ENCODE data around the gene SRPX.

Gene SRPX, protein sequence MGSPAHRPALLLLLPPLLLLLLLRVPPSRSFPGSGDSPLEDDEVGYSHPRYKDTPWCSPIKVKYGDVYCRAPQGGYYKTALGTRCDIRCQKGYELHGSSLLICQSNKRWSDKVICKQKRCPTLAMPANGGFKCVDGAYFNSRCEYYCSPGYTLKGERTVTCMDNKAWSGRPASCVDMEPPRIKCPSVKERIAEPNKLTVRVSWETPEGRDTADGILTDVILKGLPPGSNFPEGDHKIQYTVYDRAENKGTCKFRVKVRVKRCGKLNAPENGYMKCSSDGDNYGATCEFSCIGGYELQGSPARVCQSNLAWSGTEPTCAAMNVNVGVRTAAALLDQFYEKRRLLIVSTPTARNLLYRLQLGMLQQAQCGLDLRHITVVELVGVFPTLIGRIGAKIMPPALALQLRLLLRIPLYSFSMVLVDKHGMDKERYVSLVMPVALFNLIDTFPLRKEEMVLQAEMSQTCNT

DNA sequence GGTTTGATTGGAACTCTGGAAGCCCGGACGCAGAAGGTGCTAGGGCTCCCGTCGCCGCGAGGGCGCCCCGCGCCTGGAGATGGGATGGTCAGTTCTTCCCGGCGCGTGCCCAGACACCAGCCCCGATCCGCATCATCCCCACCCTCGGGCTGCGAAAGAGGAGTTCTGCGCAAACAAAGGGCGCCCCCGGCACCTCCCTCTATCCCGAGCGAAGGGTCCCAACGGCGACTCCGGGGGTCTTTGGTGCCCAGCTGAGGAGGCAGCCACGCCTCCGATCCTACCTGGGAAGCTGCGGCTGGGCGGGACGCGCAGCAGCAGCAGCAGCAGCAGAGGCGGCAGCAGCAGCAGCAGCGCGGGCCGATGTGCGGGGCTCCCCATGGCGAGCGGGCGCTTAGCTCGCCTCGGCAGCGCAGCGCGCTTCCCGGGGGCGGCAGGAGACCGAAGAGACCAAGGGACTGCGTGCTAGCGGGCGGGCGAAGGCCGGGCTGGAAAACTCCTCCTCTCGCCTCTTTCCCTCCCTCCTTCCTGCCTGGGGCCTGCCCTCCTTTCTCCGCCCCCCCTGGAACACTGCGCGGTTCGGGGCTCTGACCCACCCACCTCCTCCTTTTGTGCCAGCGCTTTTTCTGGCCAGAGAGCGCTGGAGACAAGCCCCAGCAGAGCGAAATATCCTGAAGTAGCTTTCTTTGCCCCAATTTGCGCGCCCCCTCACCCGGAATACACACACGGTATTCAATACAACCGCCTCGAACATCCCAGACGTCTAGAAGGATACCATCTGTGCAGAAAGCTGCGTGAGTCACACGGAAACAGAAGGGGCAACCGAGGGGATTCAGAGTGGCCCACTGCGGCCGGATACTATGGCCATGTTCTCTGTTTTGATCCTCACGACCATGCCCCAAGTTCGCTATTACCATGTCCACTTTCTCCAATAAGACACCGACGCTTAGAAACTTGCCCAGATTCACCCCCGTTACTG, at the start of gene SRPX:
TSS of gene SRPX (minus strand) at position 457 of the 976 bp plus-strand sequence. CDS start at position 378, 79 bp downstream.
- in situ Hi-C loops (cut with MboI; ENCODE audit: low sequenced_read_pairs), result no loop called here

- in situ Hi-C loops (cut with MboI; ENCODE audit: low sequenced_read_pairs), result no loop called here
Observed at GRCh38 chrX:38268011-38268410, 47.3 kb upstream of the SRPX start.

- in situ Hi-C loops (cut with MboI; ENCODE audit: low sequenced_read_pairs), result no loop called here
Observed at GRCh38 chrX:38262715-38263620, 42.3 kb upstream of the SRPX start.

DNA sequence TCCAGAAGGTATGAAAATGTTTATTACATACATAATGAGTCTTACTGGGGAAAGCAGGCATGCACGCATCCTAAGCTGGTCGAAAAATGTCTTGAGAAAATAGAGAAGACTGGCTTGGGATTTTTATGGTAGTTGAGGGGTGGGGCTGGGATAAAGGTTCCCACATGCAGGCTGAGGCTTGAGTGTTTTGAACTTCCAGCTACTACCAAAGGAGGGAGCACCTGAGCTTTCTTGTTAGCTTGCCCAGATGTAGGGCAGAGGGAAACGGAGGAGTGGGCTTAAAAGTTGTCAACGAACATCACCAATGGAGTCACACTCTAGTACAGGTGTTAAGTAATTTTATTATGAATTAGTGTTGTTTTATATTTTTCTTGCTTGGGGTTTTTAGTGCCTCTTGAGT, 39.6 kb upstream of the SRPX start:
- in situ Hi-C loops (cut with MboI; ENCODE audit: low sequenced_read_pairs), result no loop called here

- in situ Hi-C loops (cut with MboI; ENCODE audit: low sequenced_read_pairs), result no loop called here
Observed at GRCh38 chrX:38256019-38256418, 35.3 kb upstream of the SRPX start.

DNA sequence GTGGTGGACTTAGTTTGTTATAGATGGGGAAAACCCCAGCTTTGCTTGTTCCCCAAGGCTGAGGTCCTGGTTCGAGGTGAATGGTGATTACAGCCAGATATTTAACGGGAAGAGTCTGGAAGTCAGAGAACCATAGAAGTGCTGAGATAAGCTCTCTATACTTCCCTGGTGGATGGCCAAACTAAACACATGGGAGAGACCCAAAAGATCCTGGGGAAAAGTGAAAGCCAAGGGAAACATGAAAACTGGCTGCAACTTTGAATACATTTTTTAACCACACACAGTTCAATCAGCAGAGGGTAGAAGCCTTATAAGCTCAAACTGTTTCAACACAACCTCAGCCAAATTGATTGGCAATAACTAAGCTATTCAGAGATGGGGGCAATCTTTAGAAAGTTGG, 29.3 kb upstream of the SRPX start:
- in situ Hi-C loops (cut with MboI; ENCODE audit: low sequenced_read_pairs), result no loop called here

- in situ Hi-C loops (cut with MboI; ENCODE audit: low sequenced_read_pairs), result no loop called here
Observed at GRCh38 chrX:38247051-38247450, 26.4 kb upstream of the SRPX start.

DNA sequence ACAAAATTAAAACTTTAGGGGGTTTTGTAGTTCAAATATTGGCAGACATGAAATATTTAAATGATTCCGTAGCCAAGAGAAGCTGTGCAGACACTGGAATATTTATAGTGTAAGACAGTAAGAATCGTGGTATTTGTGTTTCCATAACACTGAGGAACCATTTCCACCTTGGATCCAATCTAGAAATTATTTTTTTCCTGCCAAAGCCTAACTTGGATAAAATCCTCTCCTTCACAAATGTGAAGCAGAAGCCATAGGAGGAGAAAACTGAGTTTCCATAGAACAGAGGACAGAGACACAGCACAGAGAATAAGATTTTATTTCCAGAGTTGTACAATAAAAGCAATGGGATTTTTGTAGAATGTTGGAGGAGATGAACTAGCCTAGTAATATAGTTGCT, 19.9 kb upstream of the SRPX start:
- in situ Hi-C loops (cut with MboI; ENCODE audit: low sequenced_read_pairs), result no loop called here

- in situ Hi-C loops (cut with MboI; ENCODE audit: low sequenced_read_pairs), result no loop called here
Observed at GRCh38 chrX:38236901-38237615, 16.4 kb upstream of the SRPX start.

- in situ Hi-C loops (cut with MboI; ENCODE audit: low sequenced_read_pairs), result no loop called here
Observed at GRCh38 chrX:38233891-38234667, 13.4 kb upstream of the SRPX start.

DNA sequence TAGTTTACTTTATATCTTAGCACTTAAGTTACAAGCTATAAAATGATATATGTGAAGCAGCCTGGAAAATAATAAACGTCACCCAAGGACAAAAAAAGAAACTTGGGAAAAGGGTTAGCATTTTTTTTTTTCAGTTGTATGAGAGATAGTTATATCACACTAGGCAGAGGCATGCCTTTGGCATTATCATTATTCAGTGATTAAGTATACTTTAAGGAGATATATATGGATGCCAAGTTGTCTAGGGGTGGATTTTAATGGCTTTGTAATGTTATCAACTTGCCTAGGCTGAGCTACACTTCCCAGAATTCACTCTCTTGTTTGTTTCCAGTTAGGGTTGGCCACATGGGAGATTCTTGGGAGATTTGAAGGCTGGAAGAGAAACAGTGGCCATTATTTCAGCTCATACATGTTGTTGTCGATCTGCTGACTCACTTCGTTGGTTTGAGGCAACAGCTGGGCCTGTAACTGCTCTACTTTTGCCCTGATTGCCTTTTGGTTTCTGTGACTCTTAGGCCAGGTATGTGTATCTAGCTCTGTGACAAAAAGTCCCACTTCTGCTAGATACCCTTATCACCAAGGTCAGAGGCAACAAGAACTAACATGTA, 11.5 kb upstream of the SRPX start:
- in situ Hi-C loops (cut with MboI; ENCODE audit: low sequenced_read_pairs), result no loop called here

- in situ Hi-C loops (cut with MboI; ENCODE audit: low sequenced_read_pairs), result no loop called here
Observed at GRCh38 chrX:38225093-38225492, 4.4 kb upstream of the SRPX start.

- in situ Hi-C loops (cut with MboI; ENCODE audit: low sequenced_read_pairs), result no loop called here
Observed at GRCh38 chrX:38224160-38224559, 3.5 kb upstream of the SRPX start.

- in situ Hi-C loops (cut with MboI; ENCODE audit: low sequenced_read_pairs), result no loop called here
Observed at GRCh38 chrX:38221391-38221929, 789 bp upstream of the SRPX start.

GRCh38 chrX:38220024-38220414, 652 bp downstream of the SRPX start:
- in situ Hi-C loops (cut with MboI; ENCODE audit: low sequenced_read_pairs), result no loop called here

- in situ Hi-C loops (cut with MboI; ENCODE audit: low sequenced_read_pairs), result no loop called here
Observed at GRCh38 chrX:38216642-38217041, 4.0 kb downstream of the SRPX start.

- in situ Hi-C loops (cut with MboI; ENCODE audit: low sequenced_read_pairs), result no loop called here
Observed at GRCh38 chrX:38214551-38215531, 5.8 kb downstream of the SRPX start.
